H9 (cell line): ENCODE data around the gene CDK14. TPM values are rescaled to one million over a fixed set of nuclear protein-coding genes. Genes with fewer than 3 reads are reported as not detected.

Source experiments
- DNase-seq: peaks from one replicate; pipeline ENCODE4 v3.0.0-alpha.2; 2017
- H2AFZ ChIP-seq: one replicate; pipeline ENCODE4 v1.6.1; 2013; ENCODE audit warnings: mild to moderate bottlenecking, low read length, control low read depth, moderate library complexity
- H2AK5ac ChIP-seq: 2 replicates; pipeline ENCODE4 v1.6.1; 2013; ENCODE audit warnings: low read length, control low read depth, mixed read lengths; ENCODE audit not compliant: insufficient read length
- H2BK120ac ChIP-seq: one replicate; pipeline ENCODE4 v1.6.1; 2013; ENCODE audit warnings: low read depth, mild to moderate bottlenecking, low read length, control low read depth, inconsistent platforms; ENCODE audit not compliant: poor library complexity, severe bottlenecking
- H2BK12ac ChIP-seq: 2 replicates; pipeline ENCODE4 v1.6.1; 2013; ENCODE audit warnings: low read length, control low read depth, mixed read lengths, low read depth; ENCODE audit not compliant: insufficient read length
- H2BK15ac ChIP-seq: 2 replicates; pipeline ENCODE4 v1.6.1; 2013; ENCODE audit warnings: low read depth, low read length, control low read depth
- H2BK20ac ChIP-seq: one replicate; pipeline ENCODE4 v1.6.1; 2013; ENCODE audit warnings: low read depth, mild to moderate bottlenecking, low read length, control low read depth, inconsistent platforms; ENCODE audit not compliant: poor library complexity, severe bottlenecking
- H2BK5ac ChIP-seq: 2 replicates; pipeline ENCODE4 v1.6.1; 2013; ENCODE audit warnings: low read length, control low read depth, mixed read lengths; ENCODE audit not compliant: insufficient read length
- H3K14ac ChIP-seq: 2 replicates; pipeline ENCODE4 v1.6.1; 2013; ENCODE audit warnings: low read length, control low read depth; ENCODE audit not compliant: insufficient read depth
- H3K18ac ChIP-seq: 2 replicates; pipeline ENCODE4 v1.6.1; 2013; ENCODE audit warnings: low read depth, mild to moderate bottlenecking, mixed read lengths, low read length, control low read depth; ENCODE audit not compliant: insufficient read length
- H3K23ac ChIP-seq: 2 replicates; pipeline ENCODE4 v1.6.1; 2013; ENCODE audit warnings: low read length, control low read depth, mixed read lengths, low read depth; ENCODE audit not compliant: insufficient read length
- H3K23me2 ChIP-seq: 2 replicates; pipeline ENCODE4 v1.6.1; 2013; ENCODE audit warnings: low read depth, mild to moderate bottlenecking, mixed read lengths, low read length, control low read depth; ENCODE audit not compliant: insufficient read length, poor library complexity, severe bottlenecking
- H3K27ac ChIP-seq: 2 replicates; pipeline ENCODE4 v1.5.1; 2013; ENCODE audit warnings: low read length, control low read depth, mixed read lengths, low read depth; ENCODE audit not compliant: insufficient read length
- H3K27me3 ChIP-seq: 2 replicates; pipeline ENCODE4 v1.6.1; 2013; ENCODE audit warnings: low read length, control low read depth, inconsistent platforms; ENCODE audit not compliant: insufficient read depth
- H3K4ac ChIP-seq: 2 replicates; pipeline ENCODE4 v1.6.1; 2013; ENCODE audit warnings: low read depth, mild to moderate bottlenecking, control low read depth, inconsistent platforms, low read length, moderate library complexity
- H3K4me1 ChIP-seq: 2 replicates; pipeline ENCODE4 v1.6.1; 2013; ENCODE audit warnings: low read length, control low read depth, inconsistent platforms; ENCODE audit not compliant: insufficient read depth
- H3K4me2 ChIP-seq: 2 replicates; pipeline ENCODE4 v1.6.1; 2013; ENCODE audit warnings: low read length, control low read depth, mixed read lengths; ENCODE audit not compliant: insufficient read length, insufficient read depth
- H3K56ac ChIP-seq: 2 replicates; pipeline ENCODE4 v1.6.1; 2013; ENCODE audit warnings: low read depth, mild to moderate bottlenecking, mixed read lengths, low read length, control low read depth; ENCODE audit not compliant: insufficient read length
- H3K79me1 ChIP-seq: 2 replicates; pipeline ENCODE4 v1.6.1; 2013; ENCODE audit warnings: low read depth, mild to moderate bottlenecking, moderate library complexity, low read length, control low read depth, inconsistent platforms; ENCODE audit not compliant: insufficient read depth, poor library complexity, severe bottlenecking
- H3K79me2 ChIP-seq: 2 replicates; pipeline ENCODE4 v1.6.1; 2013; ENCODE audit warnings: low read length, control low read depth, inconsistent platforms; ENCODE audit not compliant: insufficient read depth
- H3K9ac ChIP-seq: 2 replicates; pipeline ENCODE4 v1.6.1; 2013; ENCODE audit warnings: low read length, control low read depth, mixed read lengths; ENCODE audit not compliant: insufficient read length; ENCODE audit errors: extremely low read depth
- H3K9me3 ChIP-seq: one replicate; pipeline ENCODE4 v1.6.1; 2013; ENCODE audit warnings: low read depth, low read length, inconsistent platforms; ENCODE audit not compliant: control insufficient read depth
- H3T11ph ChIP-seq: one replicate; pipeline ENCODE4 v1.6.1; 2013; ENCODE audit warnings: mild to moderate bottlenecking, low read length, control low read depth, inconsistent platforms
- H4K20me1 ChIP-seq: one replicate; pipeline ENCODE4 v1.6.1; 2013; ENCODE audit not compliant: control insufficient read depth, insufficient read length, insufficient read depth
- H4K5ac ChIP-seq: 2 replicates; pipeline ENCODE4 v1.6.1; 2013; ENCODE audit warnings: low read depth, mild to moderate bottlenecking, mixed read lengths, low read length, control low read depth; ENCODE audit not compliant: insufficient read length
- H4K8ac ChIP-seq: replicated peaks from 2 replicates; pipeline ENCODE4 v1.6.1; 2013; ENCODE audit warnings: low read length, control low read depth, mixed read lengths, low read depth; ENCODE audit not compliant: insufficient read length
- H4K91ac ChIP-seq: 2 replicates; pipeline ENCODE4 v1.6.1; 2013; ENCODE audit warnings: low read depth, mild to moderate bottlenecking, moderate library complexity, mixed read lengths, low read length, control low read depth; ENCODE audit not compliant: insufficient read length
- H3K27ac Mint-ChIP-seq, 3 experiments: 2 replicates in 2 of 3; 3 replicates in 1 of 3; pipeline ENCODE4 v1.8.0; 2020 to 2021; ENCODE audit warnings: mixed read lengths in 3 of 3, mild to moderate bottlenecking in 1 of 3, moderate library complexity in 1 of 3
- H3K27me3 Mint-ChIP-seq: 2 replicates; pipeline ENCODE4 v1.8.0; 2021; ENCODE audit warnings: low read depth, mild to moderate bottlenecking, moderate library complexity, mixed read lengths
- H3K36me3 Mint-ChIP-seq, 3 experiments: 2 replicates in 2 of 3; 3 replicates in 1 of 3; pipeline ENCODE4 v1.8.0; 2020 to 2021; ENCODE audit warnings: low read depth in 3 of 3, mixed read lengths in 3 of 3; ENCODE audit not compliant: insufficient read depth in 1 of 3
- H3K4me1 Mint-ChIP-seq, 2 experiments: 2 replicates each; pipeline ENCODE4 v1.8.0; 2020; ENCODE audit warnings: mixed read lengths in 2 of 2
- H3K4me3 Mint-ChIP-seq, 2 experiments: 2 replicates in 1 of 2; 3 replicates in 1 of 2; pipeline ENCODE4 v1.8.0; 2020 to 2021; ENCODE audit warnings: mild to moderate bottlenecking in 2 of 2, mixed read lengths in 2 of 2, moderate library complexity in 1 of 2
- H3K9me3 Mint-ChIP-seq, 2 experiments: 2 replicates in 1 of 2; 3 replicates in 1 of 2; pipeline ENCODE4 v1.8.0; 2020; ENCODE audit warnings: mild to moderate bottlenecking in 2 of 2, mixed read lengths in 2 of 2, moderate library complexity in 1 of 2
- CTCF ChIP-seq: fragments of 200-600 bp; sonication (generic); conservative IDR thresholded peaks from 3 replicates; pipeline ENCODE4 v1.8.0; 2021; ENCODE audit warnings: antibody characterized with exemption, mild to moderate bottlenecking
- WGBS: extraction: QIAGEN DNeasy Blood & Tissue Kit; methylation state at CpG from one replicate; pipeline ENCODE4 v1.1.7; 2013; ENCODE audit warnings: missing lambda C conversion rate, low lambda C conversion rate, mixed read lengths; ENCODE audit not compliant: insufficient read length; ENCODE audit errors: extremely low coverage; 5-methylcytosine and 5-hydroxymethylcytosine counted together
- total RNA-seq: library from RNA; stranded (reverse); gene quantifications from 2 replicates; pipeline ENCODE4 v1.2.1, GENCODE V29; 2021

CDK14 gene
- total RNA-seq, 1 experiment from 2014 or later = 23.9 TPM

- no peak overlapping the region for H3K9ac ChIP-seq
- no peak overlapping the region for H3K18ac ChIP-seq
- no peak overlapping the region for H3K14ac ChIP-seq
- H4K91ac ChIP-seq = no peak overlapping the region
- no peak overlapping the region for H4K5ac ChIP-seq
- Mint-ChIP-seq H3K9me3 (no peaks in the 10 kb centered on the region), H3K27ac (peak overlapping the region in 1 of 3 experiments; percentile 70; a peak in 1 of 7 replicates), H3K36me3 (no peaks in the 10 kb centered on the region), H3K4me3 (no peak overlapping the region), H3K4me1 (peaks cover 0 to 8% of the 10 kb centered on the region in 2 experiments; a peak in 1 of 4 replicates), H3K27me3 (peaks cover 3% of the 10 kb centered on the region; the same call in 1 of the 2 replicates)
- H2BK15ac ChIP-seq = no peak overlapping the region
- H2BK12ac ChIP-seq = no peak overlapping the region
- H3K4me1 ChIP-seq = no peaks in the 10 kb centered on the region
- no peak overlapping the region for H2BK20ac ChIP-seq
- H4K20me1 ChIP-seq = no peaks in the 10 kb centered on the region
- no peaks in the 10 kb centered on the region for H3K27me3 ChIP-seq
- no peaks in the 10 kb centered on the region for H3K79me2 ChIP-seq
- H2AK5ac ChIP-seq = no peak overlapping the region
- TF ChIP-seq CTCF = no peak
- H3K4ac ChIP-seq = no peak overlapping the region
- no peak overlapping the region for H2AFZ ChIP-seq
- no peak for DNase-seq
- no peak overlapping the region for H3K4me2 ChIP-seq
- no peak overlapping the region for H3K27ac ChIP-seq
- H3K23me2 ChIP-seq = no peaks in the 10 kb centered on the region
- no peak overlapping the region for H3T11ph ChIP-seq
- H3K9me3 ChIP-seq = no peaks in the 10 kb centered on the region
- H3K56ac ChIP-seq = no peak overlapping the region
- no peak overlapping the region for H2BK120ac ChIP-seq
- H2BK5ac ChIP-seq = no peak overlapping the region
- H3K23ac ChIP-seq = no peak overlapping the region
- no peak overlapping the region for H4K8ac ChIP-seq
- no CpG with 5 or more reads among the region's 6 CpGs for WGBS
- H3K79me1 ChIP-seq = no peaks in the 10 kb centered on the region
Measured at GRCh38 chr7:91235211-91235832, 639.2 kb downstream of the CDK14 start.
